Uterus (tissue), 2 donors: ENCODE measurements around the gene LRRC4C.

Experiments used
- POLR2A ChIP-seq, 2 donors: fragments of 450-650 bp; IDR thresholded peaks; one replicate each; pipeline ENCODE4 v1.6.1; 2016; ENCODE audit warnings: antibody characterized with exemption in 2 of 2, mild to moderate bottlenecking in 1 of 2, moderate library complexity in 1 of 2
- TF ChIP-seq, protein P1 (sequence below), 4 experiments: fragments of 200-600 bp in 2 of 4; fragments of 450-650 bp in 2 of 4; sonication (generic) in 2 of 4; IDR thresholded peaks; one replicate each; pipeline ENCODE4 v1.5.1; 2016 to 2019; ENCODE audit warnings: antibody characterized with exemption in 4 of 4, mild to moderate bottlenecking in 2 of 4, moderate library complexity in 1 of 4

GRCh38 chr11:40397141-40397540 is 1062.3 kb downstream of the LRRC4C start:
- TF ChIP-seq, protein P1, sequence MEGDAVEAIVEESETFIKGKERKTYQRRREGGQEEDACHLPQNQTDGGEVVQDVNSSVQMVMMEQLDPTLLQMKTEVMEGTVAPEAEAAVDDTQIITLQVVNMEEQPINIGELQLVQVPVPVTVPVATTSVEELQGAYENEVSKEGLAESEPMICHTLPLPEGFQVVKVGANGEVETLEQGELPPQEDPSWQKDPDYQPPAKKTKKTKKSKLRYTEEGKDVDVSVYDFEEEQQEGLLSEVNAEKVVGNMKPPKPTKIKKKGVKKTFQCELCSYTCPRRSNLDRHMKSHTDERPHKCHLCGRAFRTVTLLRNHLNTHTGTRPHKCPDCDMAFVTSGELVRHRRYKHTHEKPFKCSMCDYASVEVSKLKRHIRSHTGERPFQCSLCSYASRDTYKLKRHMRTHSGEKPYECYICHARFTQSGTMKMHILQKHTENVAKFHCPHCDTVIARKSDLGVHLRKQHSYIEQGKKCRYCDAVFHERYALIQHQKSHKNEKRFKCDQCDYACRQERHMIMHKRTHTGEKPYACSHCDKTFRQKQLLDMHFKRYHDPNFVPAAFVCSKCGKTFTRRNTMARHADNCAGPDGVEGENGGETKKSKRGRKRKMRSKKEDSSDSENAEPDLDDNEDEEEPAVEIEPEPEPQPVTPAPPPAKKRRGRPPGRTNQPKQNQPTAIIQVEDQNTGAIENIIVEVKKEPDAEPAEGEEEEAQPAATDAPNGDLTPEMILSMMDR (IDR thresholded peaks at IDR 0.05): no peak
- no peak for TF ChIP-seq POLR2A (IDR thresholded peaks at IDR 0.05)
